Measurements from ENCODE around the gene FAM20A. TPM values are rescaled to one million over a fixed set of nuclear protein-coding genes. Genes with fewer than 3 reads are reported as not detected.

Gene FAM20A
- total RNA-seq, 1 experiment from 2014 or later, result not detected

GRCh38 chr17:68570526-68570925 is 30.6 kb downstream of the FAM20A start:
- Histone ChIP-seq H4K20me1 (ENCODE audit: insufficient read depth) (no peaks in the 10 kb centered on the region), H3K4me3 (no peak overlapping the region), H3K4me1 (replicated peaks; ENCODE audit: insufficient read depth) (no peaks in the 10 kb centered on the region), H3K27me3 (ENCODE audit: insufficient read depth, low read depth) (0 out of 2 replicates have a peak, but pooled peaks cover 14% of the 10 kb centered on the region), H3F3A (ENCODE audit: insufficient read depth, low read depth) (no peaks in the 10 kb centered on the region), H3K27ac (no peak overlapping the region), H3K36me3 (ENCODE audit: low read depth) (no peaks in the 10 kb centered on the region), H3K79me2 (ENCODE audit: low read depth) (no peaks in the 10 kb centered on the region), H3K4me2 (no peak overlapping the region), H3K9me2 (ENCODE audit: insufficient read depth) (no peaks in the 10 kb centered on the region), H3K9me3 (ENCODE audit: insufficient read depth, low read depth) (no peaks in the 10 kb centered on the region), H2AFZ (no peak overlapping the region)
- ChIA-PET CTCF (no interaction called here), POLR2A (ENCODE audit: unreplicated experiment) (no interaction called here)
- no peak for DNase-seq
- intact Hi-C loops (cut with micrococcal nuclease; ENCODE audit: unreplicated experiment), result no loop called here
- BruUV-seq (replicated peaks), result no TSS peak
- no peak for TF ChIP-seq CTCF (conservative IDR thresholded peaks at IDR 0.05)
- no peak for TF ChIP-seq EZH2 (IDR thresholded peaks at IDR 0.05; ENCODE audit: low read depth)

GRCh38 chr17:68569346-68569745 is 31.8 kb downstream of the FAM20A start:
- no peak overlapping the region for H3K4me3 ChIP-seq
- ChIA-PET POLR2A (ENCODE audit: unreplicated experiment) (no interaction called here), CTCF (interaction anchor here (0.6 kb wide), 1 partner anchor 100 kb away, joined by 5 read pairs; no protein-coding TSS in a partner anchor)
- H3K9me3 ChIP-seq (ENCODE audit: insufficient read depth, low read depth), result no peaks in the 10 kb centered on the region
- H3K4me2 ChIP-seq, result no peak overlapping the region
- TF ChIP-seq EZH2 (IDR thresholded peaks at IDR 0.05; ENCODE audit: low read depth) (no peak), CTCF (conservative IDR thresholded peaks at IDR 0.05) (no peak)
- DNase-seq, result no peak
- H3K4me1 ChIP-seq (replicated peaks; ENCODE audit: insufficient read depth), result no peaks in the 10 kb centered on the region
- no peaks in the 10 kb centered on the region for H3K9me2 ChIP-seq (ENCODE audit: insufficient read depth)
- BruUV-seq (replicated peaks), result no TSS peak
- H2AFZ ChIP-seq, result no peak overlapping the region
- no peaks in the 10 kb centered on the region for H4K20me1 ChIP-seq (ENCODE audit: insufficient read depth)
- H3K36me3 ChIP-seq (ENCODE audit: low read depth), result no peaks in the 10 kb centered on the region
- H3K27me3 ChIP-seq (ENCODE audit: insufficient read depth, low read depth), result peaks cover 21% of the 10 kb centered on the region
- no peaks in the 10 kb centered on the region for H3K79me2 ChIP-seq (ENCODE audit: low read depth)
- H3K27ac ChIP-seq, result no peak overlapping the region
- H3F3A ChIP-seq (ENCODE audit: insufficient read depth, low read depth), result no peaks in the 10 kb centered on the region
- intact Hi-C loops (cut with micrococcal nuclease; ENCODE audit: unreplicated experiment), result no loop called here

GRCh38 chr17:68568581-68568980 is 32.6 kb downstream of the FAM20A start:
- TF ChIP-seq EZH2 (IDR thresholded peaks at IDR 0.05; ENCODE audit: low read depth) (no peak), CTCF (conservative IDR thresholded peaks at IDR 0.05) (no peak)
- intact Hi-C loops (cut with micrococcal nuclease; ENCODE audit: unreplicated experiment), result no loop called here
- Histone ChIP-seq H3K4me1 (replicated peaks; ENCODE audit: insufficient read depth) (no peaks in the 10 kb centered on the region), H3K36me3 (ENCODE audit: low read depth) (no peaks in the 10 kb centered on the region), H4K20me1 (ENCODE audit: insufficient read depth) (no peaks in the 10 kb centered on the region), H3K27ac (no peak overlapping the region), H3K4me2 (no peak overlapping the region), H2AFZ (no peak overlapping the region), H3K27me3 (ENCODE audit: insufficient read depth, low read depth) (peaks cover 29% of the 10 kb centered on the region), H3K4me3 (no peak overlapping the region), H3K79me2 (ENCODE audit: low read depth) (no peaks in the 10 kb centered on the region), H3K9me2 (ENCODE audit: insufficient read depth) (no peaks in the 10 kb centered on the region), H3F3A (ENCODE audit: insufficient read depth, low read depth) (no peaks in the 10 kb centered on the region), H3K9me3 (ENCODE audit: insufficient read depth, low read depth) (no peaks in the 10 kb centered on the region)
- POLR2A ChIA-PET (ENCODE audit: unreplicated experiment), result no interaction called here
- no TSS peak for BruUV-seq (replicated peaks)
- CTCF ChIA-PET, result no interaction called here
- no peak for DNase-seq

All from PC-9 (cell line).